Hepatocyte (in vitro differentiated cells): ENCODE results near the gene C1orf74.

Source experiments
- CTCF ChIP-seq: fragments of 200-600 bp; sonication (generic); IDR thresholded peaks from 2 replicates; pipeline ENCODE4 v1.5.1; 2016; ENCODE audit warnings: antibody characterized with exemption, mild to moderate bottlenecking; ENCODE audit not compliant: poor library complexity
- EZH2phosphoT487 ChIP-seq: fragments of 200-600 bp; sonication (generic); IDR thresholded peaks from one replicate; pipeline ENCODE4 v1.6.1; 2018; ENCODE audit warnings: antibody characterized with exemption, mild to moderate bottlenecking, low read depth, moderate library complexity; ENCODE audit not compliant: unreplicated experiment, severe bottlenecking

GRCh38 chr1:209774592-209774991 lies 9.8 kb downstream of the C1orf74 start:
- TF ChIP-seq CTCF (no peak), EZH2phosphoT487 (no peak)
